Naive thymus-derived CD8-positive, alpha-beta T cell (primary cell): ENCODE measurements around the gene LHPP. TPM values are rescaled to one million over a fixed set of nuclear protein-coding genes. Genes with fewer than 3 reads are reported as not detected.

ENCODE experiments used
- ATAC-seq, 2 donors: fragments of 150-1000 bp; cut with Tn5 transposase in 1 of 2; sonication (Bioruptor Pico), chemical (Tn5 transposase) in 1 of 2; 1 replicate in 1 of 2; 2 replicates in 1 of 2; pipeline ENCODE4 v1.10.0; 2021; ENCODE audit warnings: mild to moderate bottlenecking in 2 of 2, moderate library complexity in 2 of 2
- POLR2A ChIA-PET: fragments of 350-600 bp; sonication (Branson Sonifier 250); formaldehyde crosslinking; loops from one replicate; lab custom pipeline; 2021; ENCODE audit warnings: antibody characterized with exemption; lab: Charles Lee
- DNase-seq, 10 donors: peaks; one replicate each; pipeline versions ENCODE4 v3.0.0 to v3.0.0-alpha.2; 2020 to 2022
- H3K27ac Mint-ChIP-seq, 10 donors: one replicate each; pipeline ENCODE4 v1.8.0; 2020 to 2022; ENCODE audit warnings: mild to moderate bottlenecking in 10 of 10, mixed read lengths in 10 of 10, moderate library complexity in 4 of 10, inconsistent platforms in 1 of 10
- H3K27me3 Mint-ChIP-seq, 5 donors: one replicate each; pipeline ENCODE4 v1.8.0; 2021 to 2022; ENCODE audit warnings: mixed read lengths in 5 of 5
- H3K36me3 Mint-ChIP-seq, 3 donors: one replicate each; pipeline ENCODE4 v1.8.0; 2020 to 2022; ENCODE audit warnings: mixed read lengths in 3 of 3, mild to moderate bottlenecking in 2 of 3, inconsistent platforms in 1 of 3
- H3K4me1 Mint-ChIP-seq, 4 donors: one replicate each; pipeline ENCODE4 v1.8.0; 2021 to 2022; ENCODE audit warnings: mixed read lengths in 4 of 4
- H3K4me3 Mint-ChIP-seq, 10 donors: one replicate each; pipeline ENCODE4 v1.8.0; 2020 to 2022; ENCODE audit warnings: mild to moderate bottlenecking in 10 of 10, mixed read lengths in 10 of 10, moderate library complexity in 6 of 10, inconsistent platforms in 1 of 10
- H3K9me3 Mint-ChIP-seq, 9 donors: one replicate each; pipeline ENCODE4 v1.8.0; 2020 to 2022; ENCODE audit warnings: mixed read lengths in 9 of 9, mild to moderate bottlenecking in 3 of 9, inconsistent platforms in 1 of 9, moderate library complexity in 1 of 9
- polyA plus RNA-seq, 3 donors: library from polyadenylated mRNA; unstranded; fragments of 300-500 nt; fragmentation: Illumina TruSeq; gene quantifications; one replicate each; pipeline ENCODE4 v1.2.3, GENCODE V29; 2021
- total RNA-seq, 8 experiments: library from RNA in 2 of 8; stranded (reverse) in 2 of 8; gene quantifications; one replicate each; pipeline ENCODE4 v1.2.3 and lab custom pipeline; 2021 to 2026

LHPP gene
- total and polyA plus RNA-seq, 5 experiments from 2014 or later: 18.1 to 27.4 (median 23.3) TPM

GRCh38 chr10:124449170-124450011 lies 12.2 kb upstream of the LHPP start:
- POLR2A ChIA-PET: no interaction called here
- peaks cover 40 to 96% (median 70%) of the 10 kb centered on the region in 5 donors for H3K27me3 Mint-ChIP-seq
- H3K4me3 Mint-ChIP-seq: peak overlapping the region in 8 of 10 donors; percentile 18 to 83 (median 42)
- H3K9me3 Mint-ChIP-seq: peaks cover 0 to 2% (median 0%) of the 10 kb centered on the region in 9 donors
- H3K4me1 Mint-ChIP-seq: peaks cover 13 to 24% (median 18%) of the 10 kb centered on the region in 4 donors
- H3K27ac Mint-ChIP-seq: no peak overlapping the region
- peaks cover 0 to 4% (median 0%) of the 10 kb centered on the region in 3 donors for H3K36me3 Mint-ChIP-seq
- ATAC-seq (no peak), DNase-seq (no peak)

GRCh38 chr10:124450012-124450782 lies 11.4 kb upstream of the LHPP start, which contains the start of gene NKX1-2:
Gene NKX1-2, minus strand, starts transcription at chr10:124450035. Its CDS starts 92 bp downstream, at chr10:124449943.
- Mint-ChIP-seq H3K4me1 (peaks cover 13 to 24% (median 18%) of the 10 kb centered on the region in 4 donors), H3K4me3 (peak within 1 kb of the TSS in 9 of 10 donors; percentile 38 to 83 (median 58)), H3K27ac (peak within 1 kb of the TSS in 1 of 10 donors; percentile 44), H3K36me3 (peaks cover 0 to 1% (median 0%) of the 10 kb centered on the region in 3 donors), H3K27me3 (peaks cover 41 to 96% (median 74%) of the 10 kb centered on the region in 5 donors), H3K9me3 (peaks cover 0 to 2% (median 0%) of the 10 kb centered on the region in 9 donors)
- DNase-seq (no peak), ATAC-seq (peak in 1 of 2 donors; percentile 37)
- POLR2A ChIA-PET: no interaction called here

- Mint-ChIP-seq H3K36me3 (peaks cover 0 to 1% (median 0%) of the 10 kb centered on the region in 3 donors), H3K27me3 (peaks cover 41 to 96% (median 74%) of the 10 kb centered on the region in 5 donors), H3K4me1 (peaks cover 13 to 24% (median 18%) of the 10 kb centered on the region in 4 donors), H3K4me3 (peak overlapping the region in 5 of 10 donors; percentile 8 to 58 (median 44)), H3K27ac (no peak overlapping the region), H3K9me3 (peaks cover 0 to 2% (median 0%) of the 10 kb centered on the region in 9 donors)
- DNase-seq (no peak), ATAC-seq (no peak)
- POLR2A ChIA-PET: no interaction called here
Observed at GRCh38 chr10:124450783-124451057, 10.9 kb upstream of the LHPP start.

GRCh38 chr10:124451276-124451675 lies 10.3 kb upstream of the LHPP start:
- H3K4me3 Mint-ChIP-seq: peak overlapping the region in 2 of 10 donors; percentile 11 to 58
- H3K27ac Mint-ChIP-seq: no peak overlapping the region
- peaks cover 43 to 96% (median 74%) of the 10 kb centered on the region in 5 donors for H3K27me3 Mint-ChIP-seq
- peaks cover 0 to 2% (median 0%) of the 10 kb centered on the region in 9 donors for H3K9me3 Mint-ChIP-seq
- peaks cover 0 to 1% (median 0%) of the 10 kb centered on the region in 3 donors for H3K36me3 Mint-ChIP-seq
- DNase-seq: no peak
- POLR2A ChIA-PET: no interaction called here
- peaks cover 13 to 24% (median 18%) of the 10 kb centered on the region in 4 donors for H3K4me1 Mint-ChIP-seq
- no peak for ATAC-seq

GRCh38 chr10:124453960-124454610 lies 7.5 kb upstream of the LHPP start:
- peaks cover 0 to 1% (median 0%) of the 10 kb centered on the region in 3 donors for H3K36me3 Mint-ChIP-seq
- peaks cover 6 to 10% (median 8%) of the 10 kb centered on the region in 4 donors for H3K4me1 Mint-ChIP-seq
- no peak overlapping the region for H3K4me3 Mint-ChIP-seq
- H3K27me3 Mint-ChIP-seq: peaks cover 38 to 89% (median 64%) of the 10 kb centered on the region in 5 donors
- H3K27ac Mint-ChIP-seq: no peak overlapping the region
- POLR2A ChIA-PET: interaction anchor here (1.5 kb wide), 1 partner anchor 34 kb away, joined by 4 read pairs; no protein-coding TSS in a partner anchor
- H3K9me3 Mint-ChIP-seq: peaks cover 0 to 2% (median 0%) of the 10 kb centered on the region in 9 donors
- ATAC-seq (no peak), DNase-seq (no peak)

- Mint-ChIP-seq H3K36me3 (peaks cover 0 to 1% (median 0%) of the 10 kb centered on the region in 3 donors), H3K27ac (no peak overlapping the region), H3K4me1 (peaks cover under 1 to 2% (median 1%) of the 10 kb centered on the region in 4 donors), H3K4me3 (no peak overlapping the region), H3K9me3 (no peaks in the 10 kb centered on the region), H3K27me3 (peaks cover 35 to 76% (median 57%) of the 10 kb centered on the region in 5 donors)
- no peak for ATAC-seq
- no peak for DNase-seq
- POLR2A ChIA-PET: interaction anchor here (1.5 kb wide), 1 partner anchor 36 kb away, joined by 4 read pairs; no protein-coding TSS in a partner anchor
Observed at GRCh38 chr10:124455441-124455840, 6.2 kb upstream of the LHPP start.

- no peak for ATAC-seq
- Mint-ChIP-seq H3K4me1 (peaks cover 3 to 14% (median 9%) of the 10 kb centered on the region in 4 donors), H3K4me3 (no peak overlapping the region), H3K27ac (no peak overlapping the region), H3K27me3 (peaks cover 16 to 47% (median 33%) of the 10 kb centered on the region in 5 donors), H3K9me3 (no peaks in the 10 kb centered on the region), H3K36me3 (peaks cover 0 to 1% (median 0%) of the 10 kb centered on the region in 3 donors)
- POLR2A ChIA-PET: no interaction called here
- no peak for DNase-seq
Observed at GRCh38 chr10:124458473-124458872, 3.1 kb upstream of the LHPP start.

- H3K27ac Mint-ChIP-seq: no peak overlapping the region
- H3K9me3 Mint-ChIP-seq: no peaks in the 10 kb centered on the region
- no peak for ATAC-seq
Observed at GRCh38 chr10:124458889-124459288, 2.7 kb upstream of the LHPP start.

GRCh38 chr10:124459395-124459794 lies 2.2 kb upstream of the LHPP start:
- no peaks in the 10 kb centered on the region for H3K36me3 Mint-ChIP-seq
- H3K9me3 Mint-ChIP-seq: no peaks in the 10 kb centered on the region
- H3K4me1 Mint-ChIP-seq: peaks cover 6 to 18% (median 13%) of the 10 kb centered on the region in 4 donors
- ATAC-seq (no peak), DNase-seq (no peak)
- H3K27ac Mint-ChIP-seq: peak overlapping the region in 1 of 10 donors; percentile 80
- POLR2A ChIA-PET: no interaction called here
- no peak overlapping the region for H3K4me3 Mint-ChIP-seq
- peaks cover 8 to 38% (median 26%) of the 10 kb centered on the region in 5 donors for H3K27me3 Mint-ChIP-seq

More at GRCh38 chr10:124458889-124459288, 2.7 kb upstream of the LHPP start:
- Mint-ChIP-seq H3K4me1 (peaks cover 3 to 14% (median 9%) of the 10 kb centered on the region in 4 donors), H3K36me3 (no peaks in the 10 kb centered on the region), H3K4me3 (no peak overlapping the region), H3K27me3 (peaks cover 12 to 43% (median 29%) of the 10 kb centered on the region in 5 donors)
- no peak for DNase-seq
- POLR2A ChIA-PET: no interaction called here

GRCh38 chr10:124460144-124460543 lies 1.5 kb upstream of the LHPP start:
- DNase-seq (no peak), ATAC-seq (no peak)
- peaks cover 14 to 25% (median 20%) of the 10 kb centered on the region in 4 donors for H3K4me1 Mint-ChIP-seq
- H3K27ac Mint-ChIP-seq: peak overlapping the region in 1 of 10 donors; percentile 63
- peaks cover 7 to 30% (median 18%) of the 10 kb centered on the region in 5 donors for H3K27me3 Mint-ChIP-seq
- POLR2A ChIA-PET: no interaction called here
- H3K9me3 Mint-ChIP-seq: no peaks in the 10 kb centered on the region
- H3K36me3 Mint-ChIP-seq: no peaks in the 10 kb centered on the region
- peak overlapping the region in 5 of 10 donors; percentile 12 to 45 (median 24) for H3K4me3 Mint-ChIP-seq

GRCh38 chr10:124462348-124462695 lies 699 bp downstream of the LHPP start:
- DNase-seq: no peak
- ATAC-seq: no peak
- POLR2A ChIA-PET: interaction anchor here (0.6 to 1.9 kb wide), 5 partner anchors 10 to 454 kb away, joined by 3 to 5 read pairs (median 4); partner anchors contain the start of genes ABRAXAS2 and EEF1AKMT2
- H3K4me3 Mint-ChIP-seq: peak overlapping the region; percentile 75 to 95 (median 91)
- H3K4me1 Mint-ChIP-seq: peaks cover 21 to 37% (median 34%) of the 10 kb centered on the region in 4 donors
- peak overlapping the region; percentile 70 to 97 (median 90) for H3K27ac Mint-ChIP-seq
- H3K36me3 Mint-ChIP-seq: no peaks in the 10 kb centered on the region
- peaks cover 0 to 8% (median 5%) of the 10 kb centered on the region in 5 donors for H3K27me3 Mint-ChIP-seq
- no peaks in the 10 kb centered on the region for H3K9me3 Mint-ChIP-seq
